PFSK-1 (cell line): ENCODE data around the gene CORT.

Experiments used
- FOXP2 ChIP-seq: optimal IDR thresholded peaks from 2 replicates; pipeline ENCODE3; 2011; ENCODE audit warnings: borderline replicate concordance, control low read depth, inconsistent platforms; ENCODE audit not compliant: insufficient read depth; ENCODE audit errors: extremely low read length, extremely low read depth
- POLR2AphosphoS5 ChIP-seq: IDR thresholded peaks from 2 replicates; pipeline ENCODE4 v1.6.1; 2012; ENCODE audit warnings: low read depth, mild to moderate bottlenecking, control low read depth, low read length, moderate library complexity
- REST ChIP-seq, 2 experiments: IDR thresholded peaks; 2 replicates each; pipeline versions ENCODE4 v1.6.1 to v1.8.0; 2011 to 2012; ENCODE audit warnings: low read depth in 2 of 2, low read length in 2 of 2, control low read depth in 1 of 2, inconsistent platforms in 1 of 2, mild to moderate bottlenecking in 1 of 2, moderate library complexity in 1 of 2; ENCODE audit not compliant: insufficient read depth in 1 of 2
- SIN3A ChIP-seq: IDR thresholded peaks from 2 replicates; pipeline ENCODE4 v1.6.1; 2012; ENCODE audit warnings: mild to moderate bottlenecking, low read length, moderate library complexity, borderline replicate concordance; ENCODE audit not compliant: insufficient read depth
- TAF1 ChIP-seq: IDR thresholded peaks from 2 replicates; pipeline ENCODE4 v1.6.1; 2012; ENCODE audit warnings: low read length, control low read depth, borderline replicate concordance; ENCODE audit not compliant: insufficient read depth

The CORT gene

GRCh38 chr1:10475510-10475909, 25.7 kb downstream of the CORT start:
- TF ChIP-seq REST (IDR thresholded peaks at IDR 0.05; ENCODE audit: insufficient read depth in 1 of 2, low read depth in 2 of 2, low read length in 2 of 2): no peak
- TF ChIP-seq FOXP2: no peak
- no peak for TF ChIP-seq SIN3A
- TF ChIP-seq TAF1: no peak
- no peak for TF ChIP-seq POLR2AphosphoS5

GRCh38 chr1:10479296-10479695, 29.5 kb downstream of the CORT start:
- no peak for TF ChIP-seq TAF1
- no peak for TF ChIP-seq POLR2AphosphoS5
- TF ChIP-seq FOXP2: no peak
- TF ChIP-seq SIN3A: no peak
- TF ChIP-seq REST (IDR thresholded peaks at IDR 0.05; ENCODE audit: insufficient read depth in 1 of 2, low read depth in 2 of 2, low read length in 2 of 2): no peak

GRCh38 chr1:10480614-10481013, 30.8 kb downstream of the CORT start:
- TF ChIP-seq REST (IDR thresholded peaks at IDR 0.05; ENCODE audit: insufficient read depth in 1 of 2, low read depth in 2 of 2, low read length in 2 of 2) (no peak), SIN3A (no peak), FOXP2 (no peak), POLR2AphosphoS5 (no peak), TAF1 (no peak)

GRCh38 chr1:10484521-10484920, 34.7 kb downstream of the CORT start:
- no peak for TF ChIP-seq SIN3A
- no peak for TF ChIP-seq FOXP2
- no peak for TF ChIP-seq REST (IDR thresholded peaks at IDR 0.05; ENCODE audit: insufficient read depth in 1 of 2, low read depth in 2 of 2, low read length in 2 of 2)
- TF ChIP-seq POLR2AphosphoS5: no peak
- TF ChIP-seq TAF1: no peak

DNA sequence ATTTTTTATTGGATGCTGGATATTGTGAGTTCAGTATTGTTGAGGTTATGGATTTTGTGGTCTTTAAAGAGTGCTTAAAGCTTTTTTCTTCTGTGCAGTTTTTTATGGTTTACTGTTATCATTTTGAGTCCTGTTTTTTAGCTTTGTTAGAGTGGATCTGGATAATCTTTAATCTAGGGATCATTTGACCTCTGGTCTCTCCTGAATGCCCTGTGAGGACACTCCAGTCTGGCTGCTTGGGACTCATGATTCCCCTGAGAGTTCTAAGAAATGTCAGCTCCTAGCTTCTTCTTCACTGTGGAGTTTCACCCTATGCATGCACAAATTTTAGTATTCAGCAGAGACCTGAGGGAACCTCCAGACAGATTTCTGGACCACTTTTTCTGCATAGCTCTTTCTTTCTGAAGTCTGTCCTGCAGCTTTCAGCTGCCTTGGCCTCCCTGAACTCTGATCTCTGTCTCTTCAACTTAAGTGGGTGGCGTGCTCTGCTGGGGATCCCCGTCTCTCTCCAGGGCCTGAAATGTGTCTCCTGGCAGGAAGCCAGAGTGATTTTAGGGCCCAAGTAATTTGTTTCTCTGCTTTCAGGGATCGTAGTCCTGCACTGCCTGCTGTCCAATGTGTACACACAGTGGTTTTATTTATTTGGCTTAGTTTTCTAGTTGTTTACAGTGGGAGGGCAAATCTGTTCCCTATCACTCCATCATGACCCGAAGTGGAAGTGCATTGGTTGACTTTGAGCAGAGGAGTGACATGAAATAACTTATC, 39.6 kb downstream of the CORT start:
- no peak for TF ChIP-seq POLR2AphosphoS5
- no peak for TF ChIP-seq TAF1
- no peak for TF ChIP-seq REST (IDR thresholded peaks at IDR 0.05; ENCODE audit: insufficient read depth in 1 of 2, low read depth in 2 of 2, low read length in 2 of 2)
- TF ChIP-seq FOXP2: no peak
- no peak for TF ChIP-seq SIN3A
